K562 (cell line): Measurements from ENCODE around the gene GRM5.

Experiments
- ARNT ChIP-seq, 2 experiments: fragments of 450-650 bp; IDR thresholded peaks; 2 replicates each; pipeline ENCODE4 v1.6.1; 2016; ENCODE audit warnings: mild to moderate bottlenecking in 1 of 2
- EZH2 ChIP-seq: IDR thresholded peaks from 2 replicates; pipeline ENCODE4 v1.6.1; 2012; ENCODE audit warnings: low read depth, mild to moderate bottlenecking, inconsistent platforms, low read length, borderline replicate concordance
- FOXM1 ChIP-seq, 2 experiments: fragments of 450-650 bp in 1 of 2; sonication (generic) in 1 of 2; formaldehyde crosslinking in 1 of 2; IDR thresholded peaks; 2 replicates each; pipeline versions ENCODE4 v1.6.1 to v1.9.0; 2017 to 2022; ENCODE audit warnings: low read depth in 2 of 2, mild to moderate bottlenecking in 2 of 2, missing genetic modification reagents in 1 of 2, moderate library complexity in 1 of 2
- PREB ChIP-seq: sonication (generic); formaldehyde crosslinking; IDR thresholded peaks from 2 replicates; pipeline ENCODE4 v1.8.1; 2023; ENCODE audit warnings: mild to moderate bottlenecking, missing genetic modification reagents
- RAD21 ChIP-seq, 2 experiments: fragments of 250-450 bp in 1 of 2; fragments of 450-650 bp in 1 of 2; sonication (Bioruptor Pico) in 1 of 2; formaldehyde crosslinking in 1 of 2; IDR thresholded peaks in 1 of 2; conservative IDR thresholded peaks in 1 of 2; 2 replicates each; pipeline versions ENCODE4 v1.4.0 to v1.8.0; 2020 to 2022; ENCODE audit warnings: mild to moderate bottlenecking in 2 of 2, moderate library complexity in 1 of 2
- RBM39 ChIP-seq: fragments of 200-400 bp; formaldehyde crosslinking; optimal IDR thresholded peaks from 2 replicates; pipeline ENCODE3; 2018; ENCODE audit warnings: low read depth, low read length
- SETDB1 ChIP-seq: IDR thresholded peaks from one replicate; pipeline ENCODE4 v1.6.1; 2012; ENCODE audit warnings: low read length, control low read depth, inconsistent platforms
- TBL1XR1 ChIP-seq, 2 experiments: IDR thresholded peaks; 2 replicates each; pipeline ENCODE4 v1.6.1; 2012; ENCODE audit warnings: improper control_type of control experiment in 2 of 2, low read length in 2 of 2, mild to moderate bottlenecking in 1 of 2
- TF ChIP-seq, protein P1 (sequence below): sonication (generic); formaldehyde crosslinking; IDR thresholded peaks from 2 replicates; pipeline ENCODE4 v1.8.1; 2023; ENCODE audit warnings: mild to moderate bottlenecking, missing genetic modification reagents
- TF ChIP-seq, protein P2 (sequence below): sonication (generic); formaldehyde crosslinking; IDR thresholded peaks from 2 replicates; pipeline ENCODE4 v1.9.0; 2022; ENCODE audit warnings: mild to moderate bottlenecking, missing genetic modification reagents
- TF ChIP-seq, protein P3 (sequence below), 3 experiments: IDR thresholded peaks in 2 of 3; conservative IDR thresholded peaks in 1 of 3; 2 replicates each; pipeline ENCODE4 v1.5.1; 2011 to 2012; ENCODE audit warnings: low read length in 3 of 3, mild to moderate bottlenecking in 3 of 3, control low read depth in 2 of 3, improper control_type of control experiment in 1 of 3, inconsistent platforms in 1 of 3, low read depth in 1 of 3, mixed read lengths in 1 of 3, moderate library complexity in 1 of 3; ENCODE audit not compliant: insufficient read depth in 2 of 3
- TF ChIP-seq, protein P4 (sequence below): sonication (generic); formaldehyde crosslinking; IDR thresholded peaks from 2 replicates; pipeline ENCODE4 v1.8.0; 2023; ENCODE audit warnings: mild to moderate bottlenecking, missing genetic modification reagents

DNA sequence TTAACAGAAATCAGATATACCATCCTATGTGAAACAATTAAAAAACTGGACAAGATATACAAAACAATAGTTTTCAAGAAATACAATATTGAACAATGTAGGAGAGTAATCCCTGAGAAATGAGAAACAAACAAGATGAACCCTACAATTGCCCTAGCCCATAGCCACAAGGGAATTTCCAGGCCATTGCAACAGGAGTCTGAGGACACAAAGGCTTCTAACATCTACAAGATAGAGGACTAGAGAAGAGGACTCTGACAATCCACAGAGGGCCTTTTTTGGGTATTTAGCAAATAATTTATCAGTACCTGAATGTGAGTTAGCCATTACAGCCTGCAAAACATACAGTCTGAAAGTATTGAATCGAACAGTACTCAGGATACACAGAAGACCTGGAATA is 251.7 kb downstream of the GRM5 start:
- TF ChIP-seq TBL1XR1 (IDR thresholded peaks at IDR 0.05; ENCODE audit: low read length in 2 of 2) (no peak), ARNT (IDR thresholded peaks at IDR 0.05) (no peak), SETDB1 (no peak), PREB (CRISPR knock-in tag) (no peak), EZH2 (no peak), RBM39 (no peak), FOXM1 (IDR thresholded peaks at IDR 0.05; ENCODE audit: low read depth) (no peak), FOXM1 (CRISPR knock-in tag; IDR thresholded peaks at IDR 0.05; ENCODE audit: low read depth) (no peak), RAD21 (CRISPR knock-in tag; conservative IDR thresholded peaks at IDR 0.05 in 1 of 2, IDR thresholded peaks at IDR 0.05 in 1 of 2) (no peak)
- TF ChIP-seq, protein P1, sequence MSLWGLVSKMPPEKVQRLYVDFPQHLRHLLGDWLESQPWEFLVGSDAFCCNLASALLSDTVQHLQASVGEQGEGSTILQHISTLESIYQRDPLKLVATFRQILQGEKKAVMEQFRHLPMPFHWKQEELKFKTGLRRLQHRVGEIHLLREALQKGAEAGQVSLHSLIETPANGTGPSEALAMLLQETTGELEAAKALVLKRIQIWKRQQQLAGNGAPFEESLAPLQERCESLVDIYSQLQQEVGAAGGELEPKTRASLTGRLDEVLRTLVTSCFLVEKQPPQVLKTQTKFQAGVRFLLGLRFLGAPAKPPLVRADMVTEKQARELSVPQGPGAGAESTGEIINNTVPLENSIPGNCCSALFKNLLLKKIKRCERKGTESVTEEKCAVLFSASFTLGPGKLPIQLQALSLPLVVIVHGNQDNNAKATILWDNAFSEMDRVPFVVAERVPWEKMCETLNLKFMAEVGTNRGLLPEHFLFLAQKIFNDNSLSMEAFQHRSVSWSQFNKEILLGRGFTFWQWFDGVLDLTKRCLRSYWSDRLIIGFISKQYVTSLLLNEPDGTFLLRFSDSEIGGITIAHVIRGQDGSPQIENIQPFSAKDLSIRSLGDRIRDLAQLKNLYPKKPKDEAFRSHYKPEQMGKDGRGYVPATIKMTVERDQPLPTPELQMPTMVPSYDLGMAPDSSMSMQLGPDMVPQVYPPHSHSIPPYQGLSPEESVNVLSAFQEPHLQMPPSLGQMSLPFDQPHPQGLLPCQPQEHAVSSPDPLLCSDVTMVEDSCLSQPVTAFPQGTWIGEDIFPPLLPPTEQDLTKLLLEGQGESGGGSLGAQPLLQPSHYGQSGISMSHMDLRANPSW (CRISPR knock-in tag): no peak
- TF ChIP-seq, protein P2, sequence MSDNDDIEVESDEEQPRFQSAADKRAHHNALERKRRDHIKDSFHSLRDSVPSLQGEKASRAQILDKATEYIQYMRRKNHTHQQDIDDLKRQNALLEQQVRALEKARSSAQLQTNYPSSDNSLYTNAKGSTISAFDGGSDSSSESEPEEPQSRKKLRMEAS (CRISPR knock-in tag): no peak
- TF ChIP-seq, protein P3, sequence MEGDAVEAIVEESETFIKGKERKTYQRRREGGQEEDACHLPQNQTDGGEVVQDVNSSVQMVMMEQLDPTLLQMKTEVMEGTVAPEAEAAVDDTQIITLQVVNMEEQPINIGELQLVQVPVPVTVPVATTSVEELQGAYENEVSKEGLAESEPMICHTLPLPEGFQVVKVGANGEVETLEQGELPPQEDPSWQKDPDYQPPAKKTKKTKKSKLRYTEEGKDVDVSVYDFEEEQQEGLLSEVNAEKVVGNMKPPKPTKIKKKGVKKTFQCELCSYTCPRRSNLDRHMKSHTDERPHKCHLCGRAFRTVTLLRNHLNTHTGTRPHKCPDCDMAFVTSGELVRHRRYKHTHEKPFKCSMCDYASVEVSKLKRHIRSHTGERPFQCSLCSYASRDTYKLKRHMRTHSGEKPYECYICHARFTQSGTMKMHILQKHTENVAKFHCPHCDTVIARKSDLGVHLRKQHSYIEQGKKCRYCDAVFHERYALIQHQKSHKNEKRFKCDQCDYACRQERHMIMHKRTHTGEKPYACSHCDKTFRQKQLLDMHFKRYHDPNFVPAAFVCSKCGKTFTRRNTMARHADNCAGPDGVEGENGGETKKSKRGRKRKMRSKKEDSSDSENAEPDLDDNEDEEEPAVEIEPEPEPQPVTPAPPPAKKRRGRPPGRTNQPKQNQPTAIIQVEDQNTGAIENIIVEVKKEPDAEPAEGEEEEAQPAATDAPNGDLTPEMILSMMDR (IDR thresholded peaks at IDR 0.05 in 2 of 3, conservative IDR thresholded peaks at IDR 0.05 in 1 of 3; ENCODE audit: insufficient read depth in 2 of 3, low read depth in 1 of 3, low read length in 3 of 3): no peak
- TF ChIP-seq, protein P4, sequence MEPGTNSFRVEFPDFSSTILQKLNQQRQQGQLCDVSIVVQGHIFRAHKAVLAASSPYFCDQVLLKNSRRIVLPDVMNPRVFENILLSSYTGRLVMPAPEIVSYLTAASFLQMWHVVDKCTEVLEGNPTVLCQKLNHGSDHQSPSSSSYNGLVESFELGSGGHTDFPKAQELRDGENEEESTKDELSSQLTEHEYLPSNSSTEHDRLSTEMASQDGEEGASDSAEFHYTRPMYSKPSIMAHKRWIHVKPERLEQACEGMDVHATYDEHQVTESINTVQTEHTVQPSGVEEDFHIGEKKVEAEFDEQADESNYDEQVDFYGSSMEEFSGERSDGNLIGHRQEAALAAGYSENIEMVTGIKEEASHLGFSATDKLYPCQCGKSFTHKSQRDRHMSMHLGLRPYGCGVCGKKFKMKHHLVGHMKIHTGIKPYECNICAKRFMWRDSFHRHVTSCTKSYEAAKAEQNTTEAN (CRISPR knock-in tag): no peak
